ENCODE measurements around the gene IER3IP1. TPM values are rescaled to one million over a fixed set of nuclear protein-coding genes. Genes with fewer than 3 reads are reported as not detected.

The IER3IP1 gene
- total RNA-seq, 1 experiment from 2014 or later: 7.6 TPM

GRCh38 chr18:47121146-47121545 is 55.0 kb downstream of the IER3IP1 start:
- no CpG with 5 or more reads among the region's 3 CpGs for WGBS (ENCODE audit: extremely low coverage, insufficient read length, low lambda C conversion rate)
- no peaks in the 10 kb centered on the region for H3K9me3 Mint-ChIP-seq

More at GRCh38 chr18:47121146-47121545, 55.0 kb downstream of the IER3IP1 start:
- Mint-ChIP-seq H3K4me3 (no peak overlapping the region), H3K36me3 (ENCODE audit: insufficient read depth in 1 of 3, low read depth in 3 of 3) (peaks cover 8 to 38% (median 28%) of the 10 kb centered on the region in 3 experiments), H3K27ac (no peak overlapping the region; a peak in 1 of 7 replicates), H3K4me1 (peaks cover 4 to 7% of the 10 kb centered on the region in 2 experiments), H3K27me3 (ENCODE audit: low read depth) (no peaks in the 10 kb centered on the region)
- H2AK5ac ChIP-seq (ENCODE audit: insufficient read length, low read length): no peak overlapping the region
- no peak overlapping the region for H3K4me2 ChIP-seq (ENCODE audit: insufficient read depth, insufficient read length, low read length)
- TF ChIP-seq CTCF (conservative IDR thresholded peaks at IDR 0.05): no peak
- H4K5ac ChIP-seq (ENCODE audit: insufficient read length, low read depth, low read length): no peak overlapping the region
- H2AFZ ChIP-seq (ENCODE audit: low read length): no peak overlapping the region
- H2BK5ac ChIP-seq (ENCODE audit: insufficient read length, low read length): no peak overlapping the region
- no peak overlapping the region for H4K8ac ChIP-seq (replicated peaks; ENCODE audit: insufficient read length, low read depth, low read length)
- no peaks in the 10 kb centered on the region for H3K9me3 ChIP-seq (ENCODE audit: control insufficient read depth, low read depth, low read length)
- no peak overlapping the region for H3T11ph ChIP-seq (ENCODE audit: low read length)
- H3K14ac ChIP-seq (ENCODE audit: insufficient read depth, low read length): no peak overlapping the region
- no peaks in the 10 kb centered on the region for H4K20me1 ChIP-seq (ENCODE audit: control insufficient read depth, insufficient read depth, insufficient read length)
- H3K27ac ChIP-seq (ENCODE audit: insufficient read length, low read depth, low read length): no peak overlapping the region
- H3K79me1 ChIP-seq (ENCODE audit: insufficient read depth, low read depth, low read length, poor library complexity, severe bottlenecking): no peaks in the 10 kb centered on the region
- no peak overlapping the region for H3K4ac ChIP-seq (ENCODE audit: low read depth, low read length)
- H2BK120ac ChIP-seq (ENCODE audit: low read depth, low read length, poor library complexity, severe bottlenecking): no peak overlapping the region
- H3K23me2 ChIP-seq (ENCODE audit: insufficient read length, low read depth, low read length, poor library complexity, severe bottlenecking): no peaks in the 10 kb centered on the region
- H3K56ac ChIP-seq (ENCODE audit: insufficient read length, low read depth, low read length): no peak overlapping the region
- no peak overlapping the region for H4K91ac ChIP-seq (ENCODE audit: insufficient read length, low read depth, low read length)
- no peaks in the 10 kb centered on the region for H3K79me2 ChIP-seq (ENCODE audit: insufficient read depth, low read length)
- no peak overlapping the region for H2BK20ac ChIP-seq (ENCODE audit: low read depth, low read length, poor library complexity, severe bottlenecking)
- no peak overlapping the region for H3K18ac ChIP-seq (ENCODE audit: insufficient read length, low read depth, low read length)
- DNase-seq: no peak
- no peak overlapping the region for H2BK12ac ChIP-seq (ENCODE audit: insufficient read length, low read depth, low read length)
- H3K9ac ChIP-seq (ENCODE audit: extremely low read depth, insufficient read length, low read length): no peak overlapping the region
- no peaks in the 10 kb centered on the region; the same call in 1 of the 2 replicates for H3K27me3 ChIP-seq (ENCODE audit: insufficient read depth, low read length)
- no peaks in the 10 kb centered on the region; the same call in 1 of the 2 replicates for H3K4me1 ChIP-seq (ENCODE audit: insufficient read depth, low read length)
- no peak overlapping the region for H2BK15ac ChIP-seq (ENCODE audit: low read depth, low read length)
- no peak overlapping the region for H3K23ac ChIP-seq (ENCODE audit: insufficient read length, low read depth, low read length)
